Measurements from ENCODE around the gene UBAP1. TPM values are rescaled to one million over a fixed set of nuclear protein-coding genes. Genes with fewer than 3 reads are reported as not detected.

Gene UBAP1
- total and polyA plus RNA-seq, 4 donors = 25.6 to 53.9 (median 42.8) TPM

- H3K27ac ChIP-seq (ENCODE audit: low read depth in 1 of 2, low read length in 1 of 2) = no peak overlapping the region
- ATAC-seq (ENCODE audit: insufficient read depth, low FRiP score) = no peak
- no peak overlapping the region for H3K4me3 ChIP-seq
- peaks cover 0 to 6% (median 3%) of the 10 kb centered on the region in 4 donors for H3K36me3 ChIP-seq (ENCODE audit: control insufficient read depth in 4 of 4, insufficient read depth in 4 of 4, low read length in 4 of 4)
- H3K4me1 ChIP-seq (ENCODE audit: control insufficient read depth in 5 of 5, insufficient read depth in 5 of 5, low read length in 5 of 5) = peaks cover 0 to 4% (median 0%) of the 10 kb centered on the region in 5 donors
- TF ChIP-seq CTCF (IDR thresholded peaks at IDR 0.05; ENCODE audit: control extremely low read depth, extremely low read depth) = no peak
- DNase-seq = no peak
- H3K27me3 ChIP-seq (ENCODE audit: control insufficient read depth in 3 of 3, insufficient read depth in 3 of 3, low read length in 2 of 3) = no peaks in the 10 kb centered on the region
- H3K9me3 ChIP-seq (ENCODE audit: control insufficient read depth in 4 of 4, insufficient read depth in 3 of 4, low read length in 3 of 4) = no peaks in the 10 kb centered on the region
- no peak overlapping the region for H3K9ac ChIP-seq (ENCODE audit: insufficient read depth in 1 of 2, low read length in 2 of 2)
- 93 to 96% methylated on average over 2 of the region's 2 CpGs for WGBS, 2 donors
Measured at GRCh38 chr9:34227445-34227844, 48.6 kb downstream of the UBAP1 start.

- Histone ChIP-seq H3K4me1 (ENCODE audit: control insufficient read depth in 5 of 5, insufficient read depth in 5 of 5, low read length in 5 of 5) (peaks cover 0 to 4% (median 0%) of the 10 kb centered on the region in 5 donors), H3K36me3 (ENCODE audit: control insufficient read depth in 4 of 4, insufficient read depth in 4 of 4, low read length in 4 of 4) (peaks cover 0 to 12% (median 2%) of the 10 kb centered on the region in 4 donors), H3K27ac (ENCODE audit: low read depth in 1 of 2, low read length in 1 of 2) (no peak overlapping the region), H3K4me3 (no peak overlapping the region), H3K9me3 (ENCODE audit: control insufficient read depth in 4 of 4, insufficient read depth in 3 of 4, low read length in 3 of 4) (no peaks in the 10 kb centered on the region), H3K27me3 (ENCODE audit: control insufficient read depth in 3 of 3, insufficient read depth in 3 of 3, low read length in 2 of 3) (no peaks in the 10 kb centered on the region), H3K9ac (ENCODE audit: insufficient read depth in 1 of 2, low read length in 2 of 2) (no peak overlapping the region)
- no peak for DNase-seq
- TF ChIP-seq CTCF (IDR thresholded peaks at IDR 0.05; ENCODE audit: control extremely low read depth, extremely low read depth) = no peak
- no peak for ATAC-seq (ENCODE audit: insufficient read depth, low FRiP score)
- WGBS, 2 donors = 95 to 99% methylated on average over 4 of the region's 4 CpGs
Measured at GRCh38 chr9:34230556-34230955, 51.7 kb downstream of the UBAP1 start.

- Histone ChIP-seq H3K27ac (ENCODE audit: low read depth in 1 of 2, low read length in 1 of 2) (no peak overlapping the region), H3K4me1 (ENCODE audit: control insufficient read depth in 5 of 5, insufficient read depth in 5 of 5, low read length in 5 of 5) (peaks cover 0 to 10% (median 0%) of the 10 kb centered on the region in 5 donors), H3K4me3 (no peak overlapping the region), H3K36me3 (ENCODE audit: control insufficient read depth in 4 of 4, insufficient read depth in 4 of 4, low read length in 4 of 4) (peaks cover 7 to 28% (median 12%) of the 10 kb centered on the region in 4 donors), H3K27me3 (ENCODE audit: control insufficient read depth in 3 of 3, insufficient read depth in 3 of 3, low read length in 2 of 3) (no peaks in the 10 kb centered on the region), H3K9ac (ENCODE audit: insufficient read depth in 1 of 2, low read length in 2 of 2) (no peak overlapping the region), H3K9me3 (ENCODE audit: control insufficient read depth in 4 of 4, insufficient read depth in 3 of 4, low read length in 3 of 4) (no peaks in the 10 kb centered on the region)
- DNase-seq = no peak
- no peak for ATAC-seq (ENCODE audit: insufficient read depth, low FRiP score)
- TF ChIP-seq CTCF (IDR thresholded peaks at IDR 0.05; ENCODE audit: control extremely low read depth, extremely low read depth) = no peak
- WGBS, 2 donors = 93 to 98% methylated on average over 2 of the region's 2 CpGs
Measured at GRCh38 chr9:34232201-34232600, 53.4 kb downstream of the UBAP1 start.

GRCh38 chr9:34233672-34234071 lies 54.8 kb downstream of the UBAP1 start:
- Histone ChIP-seq H3K4me3 (no peak overlapping the region), H3K4me1 (ENCODE audit: control insufficient read depth in 5 of 5, insufficient read depth in 5 of 5, low read length in 5 of 5) (peaks cover 0 to 10% (median 0%) of the 10 kb centered on the region in 5 donors), H3K36me3 (ENCODE audit: control insufficient read depth in 4 of 4, insufficient read depth in 4 of 4, low read length in 4 of 4) (peaks cover 10 to 28% (median 15%) of the 10 kb centered on the region in 4 donors), H3K9me3 (ENCODE audit: control insufficient read depth in 4 of 4, insufficient read depth in 3 of 4, low read length in 3 of 4) (no peaks in the 10 kb centered on the region), H3K9ac (ENCODE audit: insufficient read depth in 1 of 2, low read length in 2 of 2) (no peak overlapping the region), H3K27me3 (ENCODE audit: control insufficient read depth in 3 of 3, insufficient read depth in 3 of 3, low read length in 2 of 3) (no peaks in the 10 kb centered on the region), H3K27ac (ENCODE audit: low read depth in 1 of 2, low read length in 1 of 2) (no peak overlapping the region)
- DNase-seq (no peak), ATAC-seq (ENCODE audit: insufficient read depth, low FRiP score) (peak; percentile 47)
- TF ChIP-seq CTCF (IDR thresholded peaks at IDR 0.05; ENCODE audit: control extremely low read depth, extremely low read depth) = no peak
- WGBS, 2 donors = 83 to 84% methylated on average over 1 of the region's 1 CpG

Measured in lung (tissue), 12 donors.